PC-9 (cell line): Measurements from ENCODE around the gene CTSD. TPM values are rescaled to one million over a fixed set of nuclear protein-coding genes. Genes with fewer than 3 reads are reported as not detected.
A peak's percentile ranks its signal among the peaks of the same experiment; 100 is the strongest.

Experiments
- BruUV-seq: library from RNA; stranded (reverse); fragments of 400-500 nt; replicated peaks from 2 replicates; lab custom pipeline; 2021; lab: Mats Ljungman, UMichigan
- CTCF ChIA-PET: fragments of 300-600 bp; sonication (Branson Sonifier 250); formaldehyde crosslinking; loops from one replicate; lab custom pipeline; 2022; ENCODE audit warnings: antibody characterized with exemption; lab: Charles Lee
- POLR2A ChIA-PET: fragments of 300-600 bp; sonication (Branson Sonifier 250); formaldehyde crosslinking; loops from one replicate; lab custom pipeline; 2022; ENCODE audit warnings: antibody characterized with exemption; ENCODE audit not compliant: unreplicated experiment; lab: Charles Lee
- DNase-seq, 2 experiments: peaks; one replicate each; pipeline versions ENCODE4 v3.0.0 to v3.0.0-alpha.2; 2015 to 2022; ENCODE audit warnings: mixed read lengths in 1 of 2
- H2AFZ ChIP-seq: fragments of 200-600 bp; sonication (generic); 2 replicates; pipeline ENCODE4 v1.8.1; 2017; ENCODE audit warnings: antibody characterized with exemption
- H3F3A ChIP-seq: fragments of 200-600 bp; sonication (generic); 2 replicates; pipeline ENCODE4 v1.8.1; 2017; ENCODE audit warnings: antibody characterized with exemption, mild to moderate bottlenecking, low read depth; ENCODE audit not compliant: insufficient read depth
- H3K27ac ChIP-seq: fragments of 200-600 bp; sonication (generic); 2 replicates; pipeline ENCODE4 v1.6.1; 2016; ENCODE audit warnings: mixed run types
- H3K27me3 ChIP-seq: fragments of 200-600 bp; sonication (generic); 2 replicates; pipeline ENCODE4 v1.6.1; 2016; ENCODE audit warnings: low read depth, mixed run types; ENCODE audit not compliant: insufficient read depth
- H3K36me3 ChIP-seq: fragments of 200-600 bp; sonication (generic); 2 replicates; pipeline ENCODE4 v1.6.1; 2016; ENCODE audit warnings: low read depth, mixed run types
- H3K4me1 ChIP-seq: fragments of 200-600 bp; sonication (generic); replicated peaks from 2 replicates; pipeline ENCODE4 v1.6.1; 2016; ENCODE audit warnings: mixed run types; ENCODE audit not compliant: insufficient read depth
- H3K4me2 ChIP-seq: fragments of 200-600 bp; sonication (generic); 2 replicates; pipeline ENCODE4 v1.6.1; 2017; ENCODE audit warnings: mixed run types
- H3K4me3 ChIP-seq: fragments of 200-600 bp; sonication (generic); 2 replicates; pipeline ENCODE4 v1.6.1; 2016; ENCODE audit warnings: mixed run types
- H3K79me2 ChIP-seq: fragments of 200-600 bp; sonication (generic); 2 replicates; pipeline ENCODE4 v1.6.1; 2017; ENCODE audit warnings: low read depth, mixed run types
- H3K9me2 ChIP-seq: fragments of 200-600 bp; sonication (generic); 2 replicates; pipeline ENCODE4 v1.8.1; 2017; ENCODE audit warnings: mild to moderate bottlenecking; ENCODE audit not compliant: insufficient read depth
- H3K9me3 ChIP-seq: fragments of 200-600 bp; sonication (generic); 2 replicates; pipeline ENCODE4 v1.8.1; 2016; ENCODE audit warnings: low read depth; ENCODE audit not compliant: insufficient read depth
- H4K20me1 ChIP-seq: fragments of 200-600 bp; sonication (generic); 2 replicates; pipeline ENCODE4 v1.8.1; 2017; ENCODE audit not compliant: insufficient read depth
- EZH2 ChIP-seq: fragments of 200-600 bp; sonication (generic); IDR thresholded peaks from 2 replicates; pipeline ENCODE4 v1.8.0; 2017; ENCODE audit warnings: antibody characterized with exemption, low read depth
- intact Hi-C: fragments of 100-400 bp; cut with micrococcal nuclease; formaldehyde crosslinking; loops from one replicate; pipeline ENCODE4 v1.10.0; 2022; ENCODE audit not compliant: unreplicated experiment
- total RNA-seq: library from RNA; stranded (reverse); gene quantifications from 2 replicates; pipeline ENCODE4 v1.2.3, GENCODE V29; 2021
- TF ChIP-seq, protein P1 (sequence below): fragments of 200-600 bp; sonication (generic); conservative IDR thresholded peaks from 2 replicates; pipeline ENCODE4 v1.6.1; 2017; ENCODE audit warnings: mixed run types, antibody characterized with exemption, mild to moderate bottlenecking, moderate library complexity

Gene CTSD
- total RNA-seq, 1 experiment from 2014 or later, result 735 TPM

DNA sequence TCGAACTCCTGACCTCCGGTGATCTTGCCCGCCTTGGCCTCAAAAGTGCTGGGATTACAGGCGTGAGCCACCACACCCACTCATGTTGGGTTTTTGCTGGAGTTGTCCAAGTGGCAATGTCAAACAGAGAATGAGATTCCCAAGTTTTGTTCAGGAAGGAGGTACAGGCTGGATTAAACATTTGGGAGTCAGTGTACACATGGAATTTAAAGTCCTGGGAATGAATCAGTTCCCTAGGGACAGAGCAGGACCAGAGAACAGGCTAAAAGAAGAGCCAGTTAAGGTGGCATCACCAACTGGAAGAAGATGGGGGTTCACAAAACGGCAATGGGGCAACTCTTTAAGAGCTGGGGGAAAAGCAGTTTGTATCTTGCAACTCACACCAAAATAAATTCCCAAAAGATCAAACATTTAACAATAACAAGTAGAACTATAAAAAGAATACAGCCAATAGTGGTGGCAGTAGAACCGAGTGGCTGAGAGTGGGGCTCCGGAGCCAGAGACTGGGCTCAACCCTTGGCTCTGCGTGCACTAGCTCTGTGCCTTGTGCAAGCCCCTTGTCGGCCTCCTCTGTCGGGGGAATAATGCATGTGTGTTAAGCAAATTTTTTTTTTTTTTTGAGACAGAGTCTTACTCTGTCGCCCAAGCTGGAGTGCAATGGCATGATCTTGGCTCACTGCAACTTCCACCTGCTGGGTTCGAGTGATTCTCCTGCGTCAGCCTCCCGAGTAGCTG, 33.8 kb upstream of the CTSD start:
- no peak overlapping the region for H3K4me3 ChIP-seq
- H4K20me1 ChIP-seq, result no peaks in the 10 kb centered on the region
- intact Hi-C loops, result no loop called here
- BruUV-seq, result no TSS peak
- H2AFZ ChIP-seq, result no peak overlapping the region
- ChIA-PET CTCF (no interaction called here), POLR2A (no interaction called here)
- no peak for DNase-seq
- H3K9me3 ChIP-seq, result no peaks in the 10 kb centered on the region
- no peaks in the 10 kb centered on the region for H3K36me3 ChIP-seq
- H3K27ac ChIP-seq, result no peak overlapping the region
- H3K4me1 ChIP-seq, result peaks cover 8% of the 10 kb centered on the region; the same call in 1 of the 2 replicates
- H3F3A ChIP-seq, result no peaks in the 10 kb centered on the region
- TF ChIP-seq, protein P1, sequence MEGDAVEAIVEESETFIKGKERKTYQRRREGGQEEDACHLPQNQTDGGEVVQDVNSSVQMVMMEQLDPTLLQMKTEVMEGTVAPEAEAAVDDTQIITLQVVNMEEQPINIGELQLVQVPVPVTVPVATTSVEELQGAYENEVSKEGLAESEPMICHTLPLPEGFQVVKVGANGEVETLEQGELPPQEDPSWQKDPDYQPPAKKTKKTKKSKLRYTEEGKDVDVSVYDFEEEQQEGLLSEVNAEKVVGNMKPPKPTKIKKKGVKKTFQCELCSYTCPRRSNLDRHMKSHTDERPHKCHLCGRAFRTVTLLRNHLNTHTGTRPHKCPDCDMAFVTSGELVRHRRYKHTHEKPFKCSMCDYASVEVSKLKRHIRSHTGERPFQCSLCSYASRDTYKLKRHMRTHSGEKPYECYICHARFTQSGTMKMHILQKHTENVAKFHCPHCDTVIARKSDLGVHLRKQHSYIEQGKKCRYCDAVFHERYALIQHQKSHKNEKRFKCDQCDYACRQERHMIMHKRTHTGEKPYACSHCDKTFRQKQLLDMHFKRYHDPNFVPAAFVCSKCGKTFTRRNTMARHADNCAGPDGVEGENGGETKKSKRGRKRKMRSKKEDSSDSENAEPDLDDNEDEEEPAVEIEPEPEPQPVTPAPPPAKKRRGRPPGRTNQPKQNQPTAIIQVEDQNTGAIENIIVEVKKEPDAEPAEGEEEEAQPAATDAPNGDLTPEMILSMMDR, result no peak
- no peak for TF ChIP-seq EZH2
- no peaks in the 10 kb centered on the region for H3K79me2 ChIP-seq
- no peaks in the 10 kb centered on the region for H3K27me3 ChIP-seq
- H3K4me2 ChIP-seq, result no peak overlapping the region
- no peaks in the 10 kb centered on the region for H3K9me2 ChIP-seq

DNA sequence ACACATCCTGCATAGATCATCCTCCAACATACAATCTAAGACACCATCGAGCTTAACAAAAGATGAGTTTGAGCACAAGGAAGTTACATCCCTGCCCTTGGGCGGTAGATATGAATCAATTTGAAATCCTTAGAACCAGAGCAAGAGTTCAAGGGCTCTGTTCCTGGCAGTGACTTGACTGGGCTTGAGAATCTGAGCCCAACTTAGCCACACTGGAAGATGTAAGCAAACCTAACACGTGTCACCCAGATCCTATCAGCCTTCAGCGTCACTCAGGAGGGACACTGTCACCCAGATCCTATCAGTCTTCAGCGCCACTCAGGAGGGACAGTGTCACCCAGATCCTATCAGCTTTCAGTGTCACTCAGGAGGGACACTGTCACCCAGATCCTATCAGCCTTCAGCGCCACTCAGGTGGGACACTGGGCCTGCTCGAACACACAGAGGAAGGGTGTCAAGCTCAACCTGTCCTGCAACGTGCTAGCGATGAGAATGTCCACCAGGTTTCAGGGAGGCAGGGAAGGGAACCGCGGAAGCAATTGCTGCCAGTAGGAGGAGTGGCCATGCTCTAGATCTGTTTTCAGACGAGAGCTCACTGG, 32.8 kb upstream of the CTSD start:
- Histone ChIP-seq H3K4me2 (peak overlapping the region; percentile 19; the same call in 1 of the 2 replicates), H3K4me1 (peaks cover 8% of the 10 kb centered on the region; the same call in 1 of the 2 replicates), H3K9me2 (no peaks in the 10 kb centered on the region), H3K4me3 (no peak overlapping the region), H3K36me3 (no peaks in the 10 kb centered on the region), H3F3A (no peaks in the 10 kb centered on the region), H3K9me3 (no peaks in the 10 kb centered on the region), H3K27ac (no peak overlapping the region), H2AFZ (no peak overlapping the region), H4K20me1 (no peaks in the 10 kb centered on the region), H3K27me3 (no peaks in the 10 kb centered on the region), H3K79me2 (no peaks in the 10 kb centered on the region)
- POLR2A ChIA-PET, result no interaction called here
- peak; percentile 34 to 44 for DNase-seq
- TF ChIP-seq, protein P1, result peak; percentile 27; the same call in 1 of the 2 replicates
- TF ChIP-seq EZH2, result no peak
- no TSS peak for BruUV-seq
- CTCF ChIA-PET, result interaction anchor here (0.9 kb wide), 1 partner anchor 37 kb away, joined by 4 read pairs; no protein-coding TSS in a partner anchor
- intact Hi-C loops, result loop anchor here (1.0 kb wide), 1 partner anchor 34 kb away; no protein-coding TSS in a partner anchor

GRCh38 chr11:1793081-1793480, 29.4 kb upstream of the CTSD start:
- BruUV-seq, result no TSS peak
- Histone ChIP-seq H3K4me3 (no peak overlapping the region), H3K9me3 (no peaks in the 10 kb centered on the region), H3K9me2 (no peaks in the 10 kb centered on the region), H3K4me1 (peaks cover 8% of the 10 kb centered on the region; the same call in 1 of the 2 replicates), H4K20me1 (no peaks in the 10 kb centered on the region), H3K27ac (no peak overlapping the region), H2AFZ (no peak overlapping the region), H3F3A (no peaks in the 10 kb centered on the region), H3K27me3 (no peaks in the 10 kb centered on the region), H3K36me3 (no peaks in the 10 kb centered on the region), H3K79me2 (no peaks in the 10 kb centered on the region), H3K4me2 (no peak overlapping the region)
- ChIA-PET POLR2A (interaction anchor here (0.6 to 0.7 kb wide), 2 partner anchors 16 to 156 kb away, joined by 5 to 36 read pairs; no protein-coding TSS in a partner anchor), CTCF (no interaction called here)
- intact Hi-C loops, result no loop called here
- no peak for DNase-seq
- TF ChIP-seq, protein P1, result no peak
- TF ChIP-seq EZH2, result no peak
